ENCODE measurements around the gene GALNS.
"Not testable (repeated sequence)": the region's sequence is repeated elsewhere in the genome, so short reads cannot be mapped to it uniquely, and the experiment has no call there.

Gene GALNS

GRCh38 chr16:88798772-88799455 lies 57.8 kb downstream of the GALNS start:
- DNase-seq, result peak; percentile 80

GRCh38 chr16:88798073-88798472 lies 58.7 kb downstream of the GALNS start:
- no peak for DNase-seq

GRCh38 chr16:88796278-88796677 lies 60.5 kb downstream of the GALNS start:
- DNase-seq, result no peak

GRCh38 chr16:88793251-88793954 lies 63.3 kb downstream of the GALNS start:
- no peak for DNase-seq

GRCh38 chr16:88792668-88793250 lies 64.0 kb downstream of the GALNS start:
- no peak for DNase-seq

GRCh38 chr16:88792078-88792550 lies 64.6 kb downstream of the GALNS start:
- DNase-seq, result no peak

- no peak for DNase-seq
Measured at GRCh38 chr16:88790312-88791211, 66.2 kb downstream of the GALNS start.

GRCh38 chr16:88789594-88789993 lies 67.2 kb downstream of the GALNS start:
- DNase-seq, result no peak

GRCh38 chr16:88788749-88789148 lies 68.0 kb downstream of the GALNS start:
- not testable (repeated sequence) for DNase-seq

GRCh38 chr16:88787579-88788314 lies 69.0 kb downstream of the GALNS start:
- DNase-seq, result no peak

GRCh38 chr16:88785106-88785924 lies 71.4 kb downstream of the GALNS start, which contains the start of gene PIEZO1:
Gene PIEZO1, minus strand, starts transcription at chr16:88785220. Its CDS starts 256 bp downstream, at chr16:88784964.
- peak; percentile 35 for DNase-seq

- DNase-seq, result no peak
Measured at GRCh38 chr16:88784856-88785105, 72.0 kb downstream of the GALNS start.

GRCh38 chr16:88784074-88784855 lies 72.5 kb downstream of the GALNS start:
- no peak for DNase-seq

- no peak for DNase-seq
Measured at GRCh38 chr16:88783391-88784073, 73.2 kb downstream of the GALNS start.

GRCh38 chr16:88782454-88783390 lies 74.0 kb downstream of the GALNS start:
- DNase-seq, result no peak

GRCh38 chr16:88781140-88782077 lies 75.3 kb downstream of the GALNS start:
- no peak for DNase-seq
